Liver (tissue), 3 donors: ENCODE results near the gene SLCO4A1.

Experiments used
- ATF3 ChIP-seq: IDR thresholded peaks from 2 replicates; pipeline ENCODE4 v1.6.1; 2016; ENCODE audit warnings: antibody characterized with exemption
- EGR1 ChIP-seq, 2 donors: IDR thresholded peaks; 2 replicates each; pipeline ENCODE4 v1.6.1; 2016 to 2018; ENCODE audit warnings: antibody characterized with exemption in 2 of 2, low read depth in 2 of 2
- GABPA ChIP-seq, 2 donors: IDR thresholded peaks in 1 of 2; conservative IDR thresholded peaks in 1 of 2; 2 replicates each; pipeline ENCODE4 v1.6.1; 2016; ENCODE audit warnings: antibody characterized with exemption in 2 of 2, mild to moderate bottlenecking in 1 of 2, moderate library complexity in 1 of 2
- JUND ChIP-seq, 2 donors: IDR thresholded peaks; 2 replicates each; pipeline ENCODE4 v1.6.1; 2016; ENCODE audit warnings: antibody characterized with exemption in 2 of 2
- RAD21 ChIP-seq, 2 donors: IDR thresholded peaks; 2 replicates each; pipeline ENCODE4 v1.6.1; 2016; ENCODE audit warnings: antibody characterized with exemption in 2 of 2, mild to moderate bottlenecking in 2 of 2
- SP1 ChIP-seq: IDR thresholded peaks from 2 replicates; pipeline ENCODE4 v1.6.1; 2018; ENCODE audit warnings: antibody characterized with exemption, mild to moderate bottlenecking
- TAF1 ChIP-seq: conservative IDR thresholded peaks from 2 replicates; pipeline ENCODE4 v1.6.1; 2016; ENCODE audit warnings: antibody characterized with exemption, mild to moderate bottlenecking
- YY1 ChIP-seq: IDR thresholded peaks from 2 replicates; pipeline ENCODE4 v1.6.1; 2016; ENCODE audit warnings: antibody characterized with exemption, mild to moderate bottlenecking
- ZBTB33 ChIP-seq: IDR thresholded peaks from 2 replicates; pipeline ENCODE4 v1.6.1; 2016; ENCODE audit warnings: antibody characterized with exemption
- TF ChIP-seq, protein P1 (sequence below): fragments of 150-350 bp; IDR thresholded peaks from 2 replicates; pipeline ENCODE4 v1.5.1; 2017; ENCODE audit warnings: improper control_type of control experiment, low read depth, low read length; ENCODE audit not compliant: missing input control
- TF ChIP-seq, protein P2 (sequence below): IDR thresholded peaks from 2 replicates; pipeline ENCODE4 v1.6.1; 2016; ENCODE audit warnings: antibody characterized with exemption
- TF ChIP-seq, protein P3 (sequence below): IDR thresholded peaks from 2 replicates; pipeline ENCODE4 v1.6.1; 2016; ENCODE audit warnings: antibody characterized with exemption, mild to moderate bottlenecking
- donor health status: healthy.
- donor health status: healthy.

DNA sequence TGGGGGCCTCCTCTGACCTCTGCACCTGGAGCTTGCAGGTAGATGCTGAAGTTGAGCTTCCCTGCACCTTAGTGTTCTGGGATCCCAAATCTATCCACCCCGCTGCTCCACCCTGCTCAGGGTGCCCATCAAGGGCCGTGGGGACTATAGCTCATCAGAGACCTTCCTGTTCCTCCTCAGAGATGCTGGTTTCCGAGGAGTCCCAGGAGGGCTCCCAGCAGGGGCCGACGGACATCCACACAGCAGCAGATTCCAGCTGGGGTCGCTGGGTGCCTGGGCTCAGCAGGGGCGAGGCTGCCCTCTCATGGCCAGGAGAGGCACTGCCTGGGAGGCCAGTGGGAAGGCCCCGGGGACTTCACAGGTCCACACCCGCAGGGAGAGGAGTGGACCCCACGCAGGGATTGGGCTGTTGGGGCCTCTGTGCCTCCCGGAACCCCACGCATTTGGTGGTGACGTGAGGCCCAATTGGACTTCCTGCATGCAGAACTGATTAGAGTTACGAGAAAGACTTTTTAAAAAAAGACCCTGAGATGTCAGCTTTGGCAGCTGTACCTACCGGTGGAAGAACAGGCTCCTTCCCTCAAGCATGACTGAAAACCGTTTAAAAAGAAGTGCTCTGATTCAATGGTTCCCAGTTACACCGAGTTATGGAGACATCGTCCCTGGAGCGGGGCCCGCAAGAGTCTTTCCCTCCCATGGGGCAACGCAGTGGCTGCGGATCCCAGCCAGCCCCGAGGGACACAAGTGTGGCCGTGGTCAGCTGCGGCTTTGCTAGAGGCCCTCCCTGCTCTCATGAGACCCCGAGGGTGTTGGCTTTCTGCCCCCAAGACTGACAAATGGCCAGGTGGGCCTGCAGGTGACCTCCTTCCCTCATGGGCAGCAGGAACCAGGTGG, 25.3 kb upstream of the SLCO4A1 start:
- TF ChIP-seq, protein P1, sequence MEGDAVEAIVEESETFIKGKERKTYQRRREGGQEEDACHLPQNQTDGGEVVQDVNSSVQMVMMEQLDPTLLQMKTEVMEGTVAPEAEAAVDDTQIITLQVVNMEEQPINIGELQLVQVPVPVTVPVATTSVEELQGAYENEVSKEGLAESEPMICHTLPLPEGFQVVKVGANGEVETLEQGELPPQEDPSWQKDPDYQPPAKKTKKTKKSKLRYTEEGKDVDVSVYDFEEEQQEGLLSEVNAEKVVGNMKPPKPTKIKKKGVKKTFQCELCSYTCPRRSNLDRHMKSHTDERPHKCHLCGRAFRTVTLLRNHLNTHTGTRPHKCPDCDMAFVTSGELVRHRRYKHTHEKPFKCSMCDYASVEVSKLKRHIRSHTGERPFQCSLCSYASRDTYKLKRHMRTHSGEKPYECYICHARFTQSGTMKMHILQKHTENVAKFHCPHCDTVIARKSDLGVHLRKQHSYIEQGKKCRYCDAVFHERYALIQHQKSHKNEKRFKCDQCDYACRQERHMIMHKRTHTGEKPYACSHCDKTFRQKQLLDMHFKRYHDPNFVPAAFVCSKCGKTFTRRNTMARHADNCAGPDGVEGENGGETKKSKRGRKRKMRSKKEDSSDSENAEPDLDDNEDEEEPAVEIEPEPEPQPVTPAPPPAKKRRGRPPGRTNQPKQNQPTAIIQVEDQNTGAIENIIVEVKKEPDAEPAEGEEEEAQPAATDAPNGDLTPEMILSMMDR = peak; percentile 91
- TF ChIP-seq, protein P2, sequence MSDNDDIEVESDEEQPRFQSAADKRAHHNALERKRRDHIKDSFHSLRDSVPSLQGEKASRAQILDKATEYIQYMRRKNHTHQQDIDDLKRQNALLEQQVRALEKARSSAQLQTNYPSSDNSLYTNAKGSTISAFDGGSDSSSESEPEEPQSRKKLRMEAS = no peak
- no peak for TF ChIP-seq ZBTB33
- TF ChIP-seq TAF1 = no peak
- TF ChIP-seq EGR1 (IDR thresholded peaks at IDR 0.05; ENCODE audit: low read depth in 2 of 2) = no peak
- no peak for TF ChIP-seq YY1
- TF ChIP-seq, protein P3, sequence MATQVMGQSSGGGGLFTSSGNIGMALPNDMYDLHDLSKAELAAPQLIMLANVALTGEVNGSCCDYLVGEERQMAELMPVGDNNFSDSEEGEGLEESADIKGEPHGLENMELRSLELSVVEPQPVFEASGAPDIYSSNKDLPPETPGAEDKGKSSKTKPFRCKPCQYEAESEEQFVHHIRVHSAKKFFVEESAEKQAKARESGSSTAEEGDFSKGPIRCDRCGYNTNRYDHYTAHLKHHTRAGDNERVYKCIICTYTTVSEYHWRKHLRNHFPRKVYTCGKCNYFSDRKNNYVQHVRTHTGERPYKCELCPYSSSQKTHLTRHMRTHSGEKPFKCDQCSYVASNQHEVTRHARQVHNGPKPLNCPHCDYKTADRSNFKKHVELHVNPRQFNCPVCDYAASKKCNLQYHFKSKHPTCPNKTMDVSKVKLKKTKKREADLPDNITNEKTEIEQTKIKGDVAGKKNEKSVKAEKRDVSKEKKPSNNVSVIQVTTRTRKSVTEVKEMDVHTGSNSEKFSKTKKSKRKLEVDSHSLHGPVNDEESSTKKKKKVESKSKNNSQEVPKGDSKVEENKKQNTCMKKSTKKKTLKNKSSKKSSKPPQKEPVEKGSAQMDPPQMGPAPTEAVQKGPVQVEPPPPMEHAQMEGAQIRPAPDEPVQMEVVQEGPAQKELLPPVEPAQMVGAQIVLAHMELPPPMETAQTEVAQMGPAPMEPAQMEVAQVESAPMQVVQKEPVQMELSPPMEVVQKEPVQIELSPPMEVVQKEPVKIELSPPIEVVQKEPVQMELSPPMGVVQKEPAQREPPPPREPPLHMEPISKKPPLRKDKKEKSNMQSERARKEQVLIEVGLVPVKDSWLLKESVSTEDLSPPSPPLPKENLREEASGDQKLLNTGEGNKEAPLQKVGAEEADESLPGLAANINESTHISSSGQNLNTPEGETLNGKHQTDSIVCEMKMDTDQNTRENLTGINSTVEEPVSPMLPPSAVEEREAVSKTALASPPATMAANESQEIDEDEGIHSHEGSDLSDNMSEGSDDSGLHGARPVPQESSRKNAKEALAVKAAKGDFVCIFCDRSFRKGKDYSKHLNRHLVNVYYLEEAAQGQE = no peak
- TF ChIP-seq RAD21 (IDR thresholded peaks at IDR 0.05) = peak; percentile 87 to 93
- TF ChIP-seq JUND (IDR thresholded peaks at IDR 0.05) = no peak
- no peak for TF ChIP-seq ATF3
- no peak for TF ChIP-seq SP1
- TF ChIP-seq GABPA (IDR thresholded peaks at IDR 0.05 in 1 of 2, conservative IDR thresholded peaks at IDR 0.05 in 1 of 2) = no peak
